KMS-11 (cell line): ENCODE data around the gene RASGRP2.

Experiments used
- H2AFZ ChIP-seq: fragments of 200-600 bp; sonication (generic); 2 replicates; pipeline ENCODE4 v1.6.1; 2016; ENCODE audit warnings: antibody characterized with exemption, mixed run types, low read depth
- H3K27ac ChIP-seq: fragments of 200-600 bp; sonication (generic); 2 replicates; pipeline ENCODE4 v1.6.1; 2016; ENCODE audit warnings: mild to moderate bottlenecking, mixed run types
- H3K27me3 ChIP-seq: fragments of 200-600 bp; sonication (generic); 2 replicates; pipeline ENCODE4 v1.6.1; 2017; ENCODE audit warnings: mild to moderate bottlenecking, low read depth, mixed run types, moderate library complexity; ENCODE audit not compliant: insufficient read depth
- H3K36me3 ChIP-seq: fragments of 200-600 bp; sonication (generic); 2 replicates; pipeline ENCODE4 v1.6.1; 2017; ENCODE audit warnings: mild to moderate bottlenecking, mixed run types; ENCODE audit not compliant: insufficient read depth
- H3K4me1 ChIP-seq: fragments of 200-600 bp; sonication (generic); 2 replicates; pipeline ENCODE4 v1.6.1; 2016; ENCODE audit warnings: mild to moderate bottlenecking, low read depth, mixed run types; ENCODE audit not compliant: poor library complexity, severe bottlenecking
- H3K4me2 ChIP-seq: fragments of 200-600 bp; sonication (generic); 2 replicates; pipeline ENCODE4 v1.7.0; 2016; ENCODE audit warnings: mild to moderate bottlenecking, mixed run types
- H3K4me3 ChIP-seq: fragments of 200-600 bp; sonication (generic); IDR thresholded peaks from 2 replicates; pipeline ENCODE4 v1.6.1; 2017; ENCODE audit warnings: low read depth, low read length, mixed read lengths; ENCODE audit not compliant: insufficient read depth
- H3K79me2 ChIP-seq: fragments of 200-600 bp; sonication (generic); 2 replicates; pipeline ENCODE4 v1.6.1; 2016; ENCODE audit warnings: low read depth, mixed run types; ENCODE audit not compliant: insufficient read depth
- H3K9ac ChIP-seq: fragments of 200-600 bp; sonication (generic); 2 replicates; pipeline ENCODE4 v1.6.1; 2016; ENCODE audit warnings: mild to moderate bottlenecking, mixed run types
- H4K20me1 ChIP-seq: fragments of 200-600 bp; sonication (generic); 2 replicates; pipeline ENCODE4 v1.6.1; 2016; ENCODE audit warnings: mild to moderate bottlenecking, mixed run types; ENCODE audit not compliant: insufficient read depth
- TF ChIP-seq, protein P1 (sequence below): fragments of 200-600 bp; sonication (generic); conservative IDR thresholded peaks from 2 replicates; pipeline ENCODE4 v1.6.1; 2017; ENCODE audit warnings: low read depth, mild to moderate bottlenecking, antibody characterized with exemption, low read length, moderate library complexity, mixed read lengths

Gene RASGRP2

DNA sequence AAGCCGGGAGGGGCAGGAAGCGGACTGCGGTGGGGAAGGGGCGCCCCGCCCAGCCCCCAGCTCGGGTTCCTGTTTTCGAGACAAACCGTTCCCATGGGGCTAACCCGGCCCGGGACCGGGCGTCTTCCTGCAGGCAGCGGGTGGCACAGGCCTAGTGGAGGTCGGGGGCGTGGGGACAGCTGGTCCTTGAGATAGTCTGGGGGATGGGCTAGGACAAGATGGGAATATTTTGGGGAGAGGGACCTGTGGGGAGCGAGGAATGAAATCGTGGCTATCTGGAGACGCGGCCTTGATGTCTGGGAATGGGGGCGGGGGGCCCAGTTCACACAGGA, 1.2 kb upstream of the RASGRP2 start:
- H3K9ac ChIP-seq = no peak overlapping the region
- no peaks in the 10 kb centered on the region for H3K79me2 ChIP-seq
- H3K36me3 ChIP-seq = no peaks in the 10 kb centered on the region
- H3K4me3 ChIP-seq = no peak overlapping the region
- H3K4me2 ChIP-seq = peak overlapping the region; percentile 79
- H3K4me1 ChIP-seq = peaks cover 31% of the 10 kb centered on the region
- peaks cover 54% of the 10 kb centered on the region for H3K27me3 ChIP-seq
- H4K20me1 ChIP-seq = no peaks in the 10 kb centered on the region
- TF ChIP-seq, protein P1, sequence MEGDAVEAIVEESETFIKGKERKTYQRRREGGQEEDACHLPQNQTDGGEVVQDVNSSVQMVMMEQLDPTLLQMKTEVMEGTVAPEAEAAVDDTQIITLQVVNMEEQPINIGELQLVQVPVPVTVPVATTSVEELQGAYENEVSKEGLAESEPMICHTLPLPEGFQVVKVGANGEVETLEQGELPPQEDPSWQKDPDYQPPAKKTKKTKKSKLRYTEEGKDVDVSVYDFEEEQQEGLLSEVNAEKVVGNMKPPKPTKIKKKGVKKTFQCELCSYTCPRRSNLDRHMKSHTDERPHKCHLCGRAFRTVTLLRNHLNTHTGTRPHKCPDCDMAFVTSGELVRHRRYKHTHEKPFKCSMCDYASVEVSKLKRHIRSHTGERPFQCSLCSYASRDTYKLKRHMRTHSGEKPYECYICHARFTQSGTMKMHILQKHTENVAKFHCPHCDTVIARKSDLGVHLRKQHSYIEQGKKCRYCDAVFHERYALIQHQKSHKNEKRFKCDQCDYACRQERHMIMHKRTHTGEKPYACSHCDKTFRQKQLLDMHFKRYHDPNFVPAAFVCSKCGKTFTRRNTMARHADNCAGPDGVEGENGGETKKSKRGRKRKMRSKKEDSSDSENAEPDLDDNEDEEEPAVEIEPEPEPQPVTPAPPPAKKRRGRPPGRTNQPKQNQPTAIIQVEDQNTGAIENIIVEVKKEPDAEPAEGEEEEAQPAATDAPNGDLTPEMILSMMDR = no peak
- H2AFZ ChIP-seq = peak overlapping the region; percentile 54; the same call in 1 of the 2 replicates
- H3K27ac ChIP-seq = no peak overlapping the region

DNA sequence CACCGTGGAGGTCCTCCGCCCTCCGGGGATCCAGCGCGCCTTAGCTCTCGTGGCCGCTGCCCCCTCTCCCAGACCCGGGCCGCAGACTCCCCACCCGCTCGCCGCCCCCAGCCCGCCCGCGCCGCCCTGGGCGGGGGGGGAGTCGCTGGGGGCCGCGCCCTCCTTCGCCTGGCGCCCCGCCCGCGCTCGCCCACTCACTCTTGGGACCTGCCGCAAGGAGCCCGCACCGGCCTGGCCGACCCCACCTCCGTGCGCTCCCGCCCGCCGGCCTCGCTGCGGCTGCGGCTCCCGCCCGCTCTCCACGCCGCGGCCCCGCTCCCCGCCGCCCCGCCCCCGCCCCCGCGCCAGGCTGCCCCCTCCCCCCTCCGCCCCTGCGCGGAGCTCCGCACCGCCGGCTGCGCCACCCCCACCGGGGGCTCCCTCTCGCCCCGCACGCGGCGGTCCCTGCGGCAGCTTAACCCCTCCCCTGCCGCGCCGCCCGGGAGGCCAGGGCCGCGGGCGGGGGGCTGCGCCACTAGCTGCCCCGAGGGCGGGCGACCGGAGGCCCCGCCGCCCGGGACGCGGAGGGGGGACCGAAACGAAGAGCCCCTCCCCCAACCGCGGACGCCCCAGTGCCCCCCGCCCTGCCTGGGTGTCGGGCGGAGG, 724 bp upstream of the RASGRP2 start:
- no peaks in the 10 kb centered on the region for H3K36me3 ChIP-seq
- no peak overlapping the region for H3K4me3 ChIP-seq
- TF ChIP-seq, protein P1 = no peak
- no peak overlapping the region for H3K27ac ChIP-seq
- no peaks in the 10 kb centered on the region for H3K79me2 ChIP-seq
- H3K27me3 ChIP-seq = peaks cover 59% of the 10 kb centered on the region
- H4K20me1 ChIP-seq = no peaks in the 10 kb centered on the region
- H2AFZ ChIP-seq = peak overlapping the region; percentile 54; the same call in 1 of the 2 replicates
- H3K9ac ChIP-seq = no peak overlapping the region
- H3K4me1 ChIP-seq = peaks cover 31% of the 10 kb centered on the region
- peak overlapping the region; percentile 94 for H3K4me2 ChIP-seq

DNA sequence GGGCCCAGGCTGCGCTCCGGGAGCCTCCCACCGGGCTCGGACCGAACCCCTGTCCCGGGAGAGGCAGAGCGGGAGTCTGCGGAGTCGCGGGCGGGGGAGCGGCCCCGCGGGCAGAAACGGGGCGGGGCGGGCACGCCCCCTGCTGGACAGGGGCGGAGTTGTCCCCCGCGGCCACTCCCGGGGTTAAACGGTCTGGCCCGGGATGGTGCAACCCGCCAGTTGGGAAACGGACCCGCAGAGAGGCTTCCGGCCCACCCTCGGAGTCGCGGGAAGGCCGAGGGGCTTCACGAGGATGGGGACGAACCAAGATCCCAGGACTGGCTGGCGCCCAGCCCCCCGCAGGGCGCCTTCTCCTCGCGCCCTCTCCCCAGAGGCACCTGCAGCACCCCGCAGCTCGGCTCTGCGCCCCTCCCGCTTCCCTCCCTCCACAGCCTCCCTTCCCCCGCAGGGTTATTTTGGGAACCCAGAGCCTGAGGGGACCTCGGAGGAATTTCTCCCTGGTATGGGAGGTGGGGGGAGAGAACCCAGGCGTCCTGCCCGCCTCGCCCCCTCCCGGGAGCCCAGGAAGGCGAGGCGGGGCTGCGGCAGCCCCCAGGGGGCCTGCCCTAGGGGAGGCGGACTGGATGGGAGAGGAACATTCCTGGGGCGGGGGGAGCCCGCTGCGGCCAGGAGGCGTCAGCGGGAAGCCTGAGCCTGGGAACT, 902 bp downstream of the RASGRP2 start:
- peaks cover 31% of the 10 kb centered on the region for H3K4me1 ChIP-seq
- no peaks in the 10 kb centered on the region for H4K20me1 ChIP-seq
- H3K79me2 ChIP-seq = no peaks in the 10 kb centered on the region
- no peaks in the 10 kb centered on the region for H3K36me3 ChIP-seq
- H3K9ac ChIP-seq = no peak overlapping the region
- H2AFZ ChIP-seq = peak overlapping the region; percentile 91
- no peak overlapping the region for H3K27ac ChIP-seq
- TF ChIP-seq, protein P1 = peak; percentile 74
- peaks cover 75% of the 10 kb centered on the region for H3K27me3 ChIP-seq
- peak overlapping the region; percentile 94 for H3K4me2 ChIP-seq
- H3K4me3 ChIP-seq = no peak overlapping the region

DNA sequence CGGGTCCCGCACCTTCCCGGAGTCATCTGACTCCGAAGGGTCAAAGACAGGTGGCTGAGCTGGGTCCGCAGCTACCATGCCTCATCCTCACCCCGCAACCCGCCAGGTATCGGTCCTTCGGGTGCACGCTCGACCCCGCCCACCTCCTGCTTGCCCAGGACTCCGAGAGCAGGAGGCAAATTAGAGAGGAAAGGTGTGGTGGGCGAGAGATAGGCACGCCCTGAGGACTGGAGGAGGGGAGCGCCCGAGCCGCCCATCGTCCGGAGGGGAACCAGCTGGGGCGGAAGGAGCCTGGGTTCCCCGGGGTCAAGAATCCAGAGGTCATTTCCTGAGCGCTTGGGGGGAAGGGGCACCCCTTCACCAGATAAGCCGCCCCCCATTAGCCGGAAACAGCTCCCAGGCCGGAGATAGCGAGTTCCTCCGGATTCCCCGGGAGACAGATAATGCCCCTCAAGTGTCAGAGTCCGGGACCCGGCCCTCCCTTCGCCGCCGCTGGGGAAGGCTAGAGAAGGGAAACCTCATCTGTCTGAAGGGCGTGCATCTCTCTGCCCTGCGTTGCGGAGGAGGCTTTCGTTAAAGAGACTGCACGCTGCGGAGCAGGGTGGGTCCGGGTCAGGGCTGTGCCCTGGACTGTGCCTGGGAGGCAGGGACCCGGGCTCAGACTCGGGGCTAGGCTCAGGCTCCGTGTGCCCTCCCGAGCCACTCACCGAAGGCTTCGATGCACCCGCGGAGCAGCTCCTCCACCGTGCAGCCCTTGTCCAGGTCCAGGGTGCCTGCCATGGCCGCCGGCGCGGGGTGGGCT, 1.7 kb downstream of the RASGRP2 start:
- Histone ChIP-seq H2AFZ (peak overlapping the region; percentile 91), H3K27me3 (peaks cover 83% of the 10 kb centered on the region), H3K79me2 (no peaks in the 10 kb centered on the region), H3K4me3 (no peak overlapping the region), H3K27ac (no peak overlapping the region), H3K9ac (no peak overlapping the region), H3K4me1 (peaks cover 31% of the 10 kb centered on the region), H4K20me1 (no peaks in the 10 kb centered on the region), H3K4me2 (peak overlapping the region; percentile 94), H3K36me3 (no peaks in the 10 kb centered on the region)
- TF ChIP-seq, protein P1 = no peak
